NCI-H510A treated with DMSO at 0.1 percent for 48 hours (cell line): Measurements from ENCODE around the gene MATCAP1.

ENCODE experiments used
- DNase-seq: peaks from one replicate; lab custom pipeline; 2025; lab: John Stamatoyannopoulos, UW

Gene MATCAP1

DNA sequence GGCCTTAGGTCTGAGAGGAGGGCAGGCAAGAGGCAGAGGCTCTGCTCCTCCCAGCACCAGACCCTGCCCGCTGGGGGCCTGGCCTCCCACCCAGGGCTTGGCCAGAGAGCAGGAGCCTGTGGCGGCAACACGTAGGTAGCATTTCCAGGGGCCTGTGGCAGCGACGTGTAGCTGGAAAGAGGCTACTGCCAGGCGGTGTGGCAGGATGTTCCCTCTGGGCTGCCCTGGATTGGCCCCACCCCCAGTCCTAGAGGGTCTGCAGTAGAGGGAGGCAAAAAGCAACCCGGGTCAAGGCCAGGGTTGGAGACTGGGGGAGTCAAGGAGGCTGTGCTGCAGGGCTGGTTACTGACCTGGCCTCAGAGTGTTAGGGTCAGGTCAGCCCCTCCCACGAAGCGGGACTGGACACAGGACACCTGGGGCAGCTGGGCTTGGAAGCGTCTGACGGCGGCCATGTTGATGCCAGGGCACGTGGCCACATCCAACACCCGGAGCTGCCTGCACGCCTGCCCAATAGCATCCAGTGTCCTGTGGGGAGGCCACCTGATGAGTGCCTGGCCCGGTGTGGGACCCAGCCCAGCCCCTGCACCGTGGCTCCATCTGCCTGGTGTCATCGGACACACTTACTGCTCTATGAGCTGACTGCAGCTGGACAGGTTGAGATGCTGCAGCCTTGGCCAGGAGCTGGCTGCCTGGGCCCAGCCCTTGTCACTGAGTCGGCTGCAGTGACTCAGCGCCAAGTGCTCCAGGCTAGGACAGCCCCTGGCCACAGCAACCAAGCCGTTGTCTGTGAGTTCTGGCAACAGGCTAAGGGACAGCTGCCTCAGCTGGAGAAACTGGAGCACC lies 23.7 kb upstream of the MATCAP1 start:
- DNase-seq, result no peak

DNA sequence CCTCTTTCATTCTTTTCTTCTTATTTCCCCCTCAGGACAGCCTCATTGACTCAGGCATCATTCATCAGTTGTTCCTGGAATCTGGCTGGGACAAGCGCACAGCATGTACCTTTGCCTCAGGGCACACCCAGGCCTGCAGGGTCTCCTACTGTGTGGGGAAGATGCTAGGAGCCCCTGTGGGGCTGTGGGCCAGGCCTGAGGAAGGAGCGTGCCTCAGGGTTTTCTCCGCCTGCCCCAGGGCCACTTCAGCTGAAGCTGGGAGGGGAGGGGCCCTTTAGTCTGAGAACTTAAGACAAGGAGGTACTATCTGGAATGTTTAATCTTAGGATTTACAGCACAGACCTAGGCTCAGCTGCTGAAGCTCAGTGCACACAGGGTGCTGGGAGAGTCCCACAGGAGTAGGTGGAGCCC lies 23.1 kb upstream of the MATCAP1 start:
- DNase-seq, result no peak

DNA sequence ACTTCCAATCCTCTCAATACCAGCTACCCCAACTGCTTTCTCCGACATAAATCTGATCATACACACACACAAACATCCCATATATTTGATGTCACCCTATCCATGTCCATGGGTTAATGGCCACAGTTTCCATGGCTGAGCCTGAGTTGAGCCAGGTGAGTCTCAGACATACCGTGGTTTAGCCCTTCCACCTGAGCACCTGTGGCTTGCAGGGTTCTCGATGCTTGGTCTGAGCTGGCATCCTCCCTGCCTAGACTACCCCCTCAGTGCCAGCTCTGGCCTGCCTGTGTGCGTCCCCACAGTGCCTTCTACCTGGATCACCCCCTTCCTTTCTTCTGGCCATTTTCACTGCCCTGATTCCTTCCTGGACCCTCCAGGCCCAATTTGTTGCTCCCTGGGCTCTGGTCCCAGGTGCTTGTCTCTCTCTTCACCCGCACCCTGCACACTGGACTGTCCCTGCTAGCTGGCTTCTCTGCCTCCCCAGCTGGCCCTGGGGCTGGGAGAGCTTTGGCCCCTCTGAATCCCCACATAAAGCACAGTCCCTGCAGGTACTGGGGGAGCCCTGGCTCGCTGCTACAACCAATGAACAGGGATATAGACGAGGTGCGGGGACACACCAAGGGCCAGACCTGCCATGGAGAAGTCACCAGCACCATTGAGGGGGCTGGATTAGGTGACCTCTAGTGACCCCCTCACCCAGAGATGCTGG lies 22.5 kb upstream of the MATCAP1 start:
- no peak for DNase-seq

DNA sequence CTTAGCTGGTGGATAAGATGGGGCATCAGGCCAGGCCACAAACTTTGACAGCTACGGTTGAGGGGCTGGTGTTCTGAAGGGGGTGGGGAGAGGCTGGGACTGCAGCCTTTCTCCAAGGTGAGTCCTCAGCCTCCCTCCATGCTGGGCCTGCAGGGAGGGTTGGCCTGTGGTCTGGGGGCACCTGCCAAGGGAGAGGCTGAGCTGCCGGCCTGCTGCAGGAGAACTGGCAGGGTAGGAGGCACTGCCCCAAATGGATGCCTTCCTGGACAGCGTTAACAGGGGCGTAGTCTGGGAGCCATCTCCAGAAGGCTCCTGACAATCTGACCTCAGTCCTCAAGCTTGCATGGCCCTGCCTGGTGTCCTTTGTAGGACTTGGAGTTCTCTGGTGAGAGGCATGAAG lies 20.3 kb upstream of the MATCAP1 start:
- DNase-seq, result no peak

DNA sequence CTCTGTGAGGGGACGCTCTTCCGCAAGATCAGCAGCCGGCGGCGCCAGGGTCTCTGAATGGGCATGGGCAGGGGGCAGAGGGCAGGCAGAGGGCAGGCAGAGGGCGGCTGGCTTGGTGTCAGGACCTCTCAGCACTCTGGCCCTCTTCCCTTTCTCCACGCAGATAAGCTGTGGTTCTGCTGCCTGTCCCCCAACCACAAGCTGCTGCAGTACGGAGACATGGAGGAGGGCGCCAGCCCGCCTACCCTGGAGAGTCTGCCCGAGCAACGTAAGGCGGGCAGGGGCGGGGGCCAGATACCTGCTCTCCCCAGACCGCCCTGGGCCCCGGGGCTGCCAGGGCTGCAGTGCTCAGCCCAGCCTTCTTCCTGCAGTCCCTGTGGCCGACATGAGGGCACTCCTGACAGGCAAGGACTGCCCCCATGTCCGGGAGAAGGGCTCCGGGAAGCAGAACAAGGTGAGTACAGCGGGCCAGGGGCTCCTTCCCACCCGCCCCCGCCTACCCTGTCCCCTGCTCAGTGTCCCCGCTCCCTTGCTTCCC lies 19.3 kb upstream of the MATCAP1 start:
- DNase-seq, result no peak

DNA sequence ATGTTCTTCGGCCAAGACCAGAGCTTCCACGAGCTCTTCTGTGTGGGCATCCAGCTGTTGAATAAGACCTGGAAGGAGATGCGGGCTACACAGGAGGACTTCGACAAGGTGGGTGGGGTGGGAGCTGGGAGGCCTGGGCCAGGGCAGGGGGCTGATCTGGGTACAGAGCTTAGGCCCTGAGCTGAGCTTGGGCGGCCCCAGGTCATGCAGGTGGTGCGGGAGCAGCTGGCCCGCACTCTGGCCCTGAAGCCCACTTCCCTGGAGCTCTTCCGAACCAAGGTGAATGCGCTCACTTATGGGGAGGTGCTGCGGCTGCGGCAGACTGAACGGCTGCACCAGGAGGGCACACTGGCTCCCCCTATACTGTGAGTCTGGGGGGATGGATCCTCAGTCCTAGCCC lies 18.7 kb upstream of the MATCAP1 start:
- DNase-seq, result no peak

- no peak for DNase-seq
These were observed 17.9 kb upstream of the MATCAP1 start for GRCh38 chr16:67201411-67202345.

- DNase-seq, result no peak
These were observed 16.7 kb upstream of the MATCAP1 start for GRCh38 chr16:67200491-67200890.

GRCh38 chr16:67199808-67200198 lies 16.0 kb upstream of the MATCAP1 start:
- DNase-seq, result no peak

DNA sequence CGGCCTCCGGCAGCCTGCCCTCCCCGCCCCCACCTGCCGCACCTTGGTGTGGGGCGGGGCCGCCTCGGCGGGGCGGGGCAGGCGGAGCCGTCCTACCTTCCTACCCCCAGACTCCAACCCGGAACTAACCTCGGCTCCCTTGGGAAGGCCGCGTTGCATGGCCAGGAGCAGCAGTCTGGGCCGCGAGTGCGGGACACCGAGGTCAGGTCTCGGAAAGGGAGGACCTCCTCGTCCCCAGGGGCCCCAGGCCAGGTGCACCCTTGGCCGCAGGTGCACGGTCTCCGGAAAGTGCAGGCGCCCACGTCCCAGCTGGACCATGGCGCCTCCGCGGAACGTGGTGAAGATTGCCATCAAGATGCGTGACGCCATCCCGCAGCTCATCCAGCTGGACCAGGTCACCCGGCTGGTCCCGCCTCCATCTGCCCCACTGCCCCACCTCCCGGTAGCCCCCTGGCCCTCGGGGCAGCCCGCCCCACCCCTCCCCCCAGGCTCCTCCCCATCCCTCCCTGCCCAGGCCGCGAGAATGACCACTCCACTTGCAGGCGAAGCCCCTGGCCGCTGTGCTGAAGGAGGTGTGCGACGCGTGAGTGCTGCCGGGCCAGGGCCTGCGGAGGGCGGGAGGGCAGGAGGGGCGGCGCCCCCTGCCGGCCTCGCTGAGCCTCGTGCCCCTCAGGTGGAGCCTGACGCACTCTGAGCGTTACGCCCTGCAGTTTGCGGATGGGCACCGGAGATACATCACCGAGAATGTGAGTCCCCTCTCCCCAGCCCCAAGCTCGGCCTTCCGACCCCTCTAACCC lies 15.4 kb upstream of the MATCAP1 start, which contains the start of gene ELMO3:
Gene ELMO3, plus strand, starts transcription at position 121 of the 797 bp plus-strand sequence. Its CDS starts 196 bp downstream, at position 317.
- DNase-seq, result no peak

- DNase-seq, result no peak
These were observed 14.5 kb upstream of the MATCAP1 start for GRCh38 chr16:67198238-67198734.

GRCh38 chr16:67197704-67198103 lies 13.9 kb upstream of the MATCAP1 start:
- DNase-seq, result no peak

DNA sequence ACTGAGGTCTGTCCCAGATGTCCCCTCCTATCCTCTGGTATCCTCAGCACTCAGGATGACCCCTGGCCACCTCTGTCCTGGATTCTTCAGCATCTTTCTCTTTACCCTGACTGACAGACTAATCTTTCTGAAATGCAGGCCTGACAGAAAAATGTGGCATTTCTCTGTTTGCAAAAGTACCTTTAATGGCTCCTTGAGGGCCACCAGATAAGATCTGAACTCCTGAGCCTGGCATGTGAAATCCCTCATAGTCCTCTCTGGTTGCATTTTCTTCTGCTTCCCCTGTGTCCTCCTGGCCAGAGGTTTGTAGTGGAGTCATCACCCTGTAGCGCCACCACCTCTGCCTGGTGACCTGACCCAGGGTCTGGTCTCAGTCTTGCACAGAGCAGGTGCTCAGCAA lies 13.1 kb upstream of the MATCAP1 start:
- no peak for DNase-seq

GRCh38 chr16:67195676-67196075 lies 11.9 kb upstream of the MATCAP1 start:
- no peak for DNase-seq

DNA sequence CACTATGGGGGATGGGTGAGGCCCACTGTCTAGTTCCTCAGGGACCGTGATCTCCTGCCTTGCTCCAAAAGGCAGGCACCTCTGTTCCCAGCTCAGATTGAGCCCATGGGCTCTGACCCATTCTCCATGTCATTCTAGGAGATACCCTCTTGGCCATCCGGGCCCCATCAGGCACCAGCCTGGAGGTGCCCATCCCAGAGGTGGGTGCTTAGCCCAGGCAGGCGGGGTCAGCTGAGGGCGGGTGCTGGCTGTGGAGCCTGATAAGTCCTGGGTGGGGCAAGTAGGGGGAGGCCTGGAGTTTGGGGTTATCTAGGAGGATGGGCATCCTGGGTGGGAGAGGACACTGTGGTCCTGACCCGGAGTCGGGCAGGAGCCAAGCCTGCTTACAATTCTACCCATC lies 10.5 kb upstream of the MATCAP1 start:
- DNase-seq, result no peak

DNA sequence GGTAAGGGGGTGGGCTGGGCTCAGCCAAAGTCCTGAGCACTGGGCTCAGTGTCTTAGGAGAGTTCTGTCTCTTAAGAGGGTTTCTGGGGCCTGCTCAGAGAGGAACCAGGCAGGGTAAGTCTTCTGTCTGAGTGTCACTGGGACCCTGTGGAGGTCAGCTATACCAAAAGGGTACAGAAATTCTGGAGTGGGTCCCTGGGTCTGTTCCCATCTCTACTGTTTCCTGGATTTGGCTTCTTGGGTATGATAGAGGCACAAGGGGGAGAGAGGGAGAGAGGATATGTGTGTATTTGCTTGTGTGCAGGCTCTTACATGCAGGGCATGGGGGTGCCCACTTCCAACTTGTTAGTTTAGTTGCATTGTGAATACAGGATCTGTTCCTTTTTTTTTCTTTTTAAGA lies 9.8 kb upstream of the MATCAP1 start:
- no peak for DNase-seq

- DNase-seq, result no peak
These were observed 9.1 kb upstream of the MATCAP1 start for GRCh38 chr16:67192781-67193361.

DNA sequence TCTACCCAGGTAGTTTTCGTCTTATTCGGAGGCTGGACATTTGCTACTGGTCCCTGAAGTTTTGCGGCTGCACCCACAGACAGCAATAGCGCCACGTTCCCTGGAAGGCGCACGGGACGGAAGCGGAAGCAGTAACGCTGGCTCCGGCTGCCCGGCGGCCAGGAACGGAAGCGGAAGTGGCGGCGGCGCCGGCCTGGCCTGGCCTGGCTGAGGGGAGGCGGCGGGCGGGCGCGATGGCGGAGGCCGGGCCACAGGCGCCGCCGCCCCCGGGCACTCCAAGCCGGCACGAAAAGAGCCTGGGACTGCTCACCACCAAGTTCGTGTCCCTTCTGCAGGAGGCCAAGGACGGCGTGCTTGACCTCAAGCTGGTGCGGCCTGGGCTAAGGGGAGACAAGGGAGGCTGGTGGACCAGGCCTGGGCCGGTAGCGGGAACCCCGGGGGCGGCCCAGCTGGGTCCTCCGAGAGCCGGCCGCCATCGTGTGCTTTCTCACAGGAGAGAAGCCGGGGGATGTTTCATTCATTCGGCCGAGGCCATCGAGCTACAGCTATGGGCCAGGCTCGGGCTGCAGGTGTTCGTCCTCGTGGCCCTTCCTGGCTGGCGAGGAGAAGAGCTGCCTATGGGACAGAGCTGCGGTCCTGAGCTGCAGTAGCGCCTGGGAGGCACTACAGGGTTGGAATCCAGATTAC lies 8.4 kb upstream of the MATCAP1 start, which contains the start of gene E2F4:
Gene E2F4, plus strand, starts transcription at position 161 of the 687 bp plus-strand sequence. Its CDS starts 73 bp downstream, at position 234.
- DNase-seq, result peak; percentile 76

DNA sequence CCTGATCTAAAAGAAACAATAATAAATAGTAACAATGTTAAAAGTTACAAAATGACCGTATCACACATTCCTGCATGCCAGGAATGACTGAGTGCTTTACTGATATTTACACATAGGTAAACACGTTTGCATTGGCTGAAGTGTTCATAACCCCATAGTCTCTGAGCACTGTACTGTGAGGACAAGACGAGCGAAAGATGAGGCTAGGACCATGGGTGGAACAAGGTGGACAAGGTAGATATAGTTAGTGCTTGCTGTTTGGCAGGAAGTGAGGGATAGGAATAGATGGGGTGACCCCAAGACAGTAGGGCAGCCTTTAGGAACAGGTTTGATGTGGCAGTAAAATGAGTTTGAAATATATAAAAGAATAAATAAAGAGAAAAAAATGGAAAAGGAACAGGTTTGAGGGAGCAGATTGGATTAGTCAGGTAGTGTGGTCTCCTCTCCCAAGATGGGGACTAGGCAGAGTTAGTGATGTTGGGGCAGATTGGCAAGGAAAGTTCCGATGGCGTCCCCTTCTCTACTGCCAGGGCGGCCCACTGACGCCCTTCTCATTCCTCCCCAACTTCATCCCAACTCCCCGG lies 7.7 kb upstream of the MATCAP1 start:
- DNase-seq, result no peak
